GM18951 (cell line): ENCODE measurements around the gene TMPRSS13.

Experiments
- POLR2A ChIP-seq: IDR thresholded peaks from 4 replicates; pipeline ENCODE4 v1.6.1; 2011; ENCODE audit warnings: mild to moderate bottlenecking; ENCODE audit not compliant: insufficient read length, insufficient read depth; ENCODE audit errors: extremely low read depth
- in situ Hi-C: fragments of 300-500 bp; cut with MboI; formaldehyde crosslinking; loops from one replicate; pipeline ENCODE4 v1.12.0; 2022; ENCODE audit warnings: low sequenced_read_pairs, mixed read lengths, inconsistent platforms; ENCODE audit not compliant: unreplicated experiment

The TMPRSS13 gene

GRCh38 chr11:117962826-117963225 lies 33.6 kb upstream of the TMPRSS13 start:
- in situ Hi-C loops, result no loop called here

GRCh38 chr11:117961896-117962295 lies 32.7 kb upstream of the TMPRSS13 start:
- in situ Hi-C loops, result no loop called here

More at GRCh38 chr11:117962826-117963225, 33.6 kb upstream of the TMPRSS13 start:
- no peak for TF ChIP-seq POLR2A

GRCh38 chr11:117960406-117960805 lies 31.2 kb upstream of the TMPRSS13 start:
- in situ Hi-C loops, result no loop called here
- no peak for TF ChIP-seq POLR2A

More at GRCh38 chr11:117961896-117962295, 32.7 kb upstream of the TMPRSS13 start:
- no peak for TF ChIP-seq POLR2A

GRCh38 chr11:117959438-117960149 lies 30.4 kb upstream of the TMPRSS13 start:
- TF ChIP-seq POLR2A, result no peak

DNA sequence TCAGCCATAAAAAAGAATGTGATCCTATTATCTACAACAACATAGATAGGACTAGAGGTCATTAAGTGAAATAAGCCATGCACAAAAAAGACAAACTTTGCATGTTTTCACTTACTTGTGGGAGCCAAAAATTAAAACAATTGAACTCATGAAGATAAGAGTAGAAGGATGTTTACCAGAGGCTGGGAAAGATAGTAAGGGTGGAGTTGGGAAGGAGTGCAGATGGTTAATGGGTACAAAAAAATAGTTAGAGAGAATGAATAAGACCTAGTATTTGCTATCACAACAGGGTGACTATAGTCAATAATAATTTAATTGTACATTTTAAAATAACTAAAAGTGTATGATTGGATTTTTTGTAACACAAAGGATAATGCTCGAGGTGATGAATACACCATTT lies 29.7 kb upstream of the TMPRSS13 start:
- in situ Hi-C loops, result no loop called here
- TF ChIP-seq POLR2A, result no peak

More at GRCh38 chr11:117959438-117960149, 30.4 kb upstream of the TMPRSS13 start:
- in situ Hi-C loops, result no loop called here

- no peak for TF ChIP-seq POLR2A
- in situ Hi-C loops, result no loop called here
Observed at GRCh38 chr11:117953024-117953671, 23.9 kb upstream of the TMPRSS13 start.

GRCh38 chr11:117950993-117951961 lies 22.1 kb upstream of the TMPRSS13 start:
- TF ChIP-seq POLR2A, result no peak
- in situ Hi-C loops, result no loop called here

DNA sequence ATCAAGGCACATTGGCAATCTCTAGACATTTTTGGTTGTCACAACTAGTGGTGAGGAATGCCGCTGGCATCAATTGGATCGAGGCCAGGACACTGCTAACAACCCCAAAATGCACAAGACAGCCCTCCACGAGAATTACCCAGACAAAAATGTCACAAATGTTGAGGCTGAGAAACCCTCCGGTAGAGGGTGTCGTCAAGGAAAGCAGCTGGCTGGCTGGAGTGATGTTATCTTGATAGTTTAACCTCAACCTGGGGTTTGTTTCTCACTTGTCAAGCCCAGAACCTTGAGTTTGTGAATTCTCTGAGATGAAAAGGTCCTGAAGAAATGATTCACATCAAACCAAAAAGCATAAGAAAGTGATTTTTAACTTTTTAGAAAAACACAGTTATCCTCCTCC lies 21.1 kb upstream of the TMPRSS13 start:
- TF ChIP-seq POLR2A, result no peak
- in situ Hi-C loops, result no loop called here

DNA sequence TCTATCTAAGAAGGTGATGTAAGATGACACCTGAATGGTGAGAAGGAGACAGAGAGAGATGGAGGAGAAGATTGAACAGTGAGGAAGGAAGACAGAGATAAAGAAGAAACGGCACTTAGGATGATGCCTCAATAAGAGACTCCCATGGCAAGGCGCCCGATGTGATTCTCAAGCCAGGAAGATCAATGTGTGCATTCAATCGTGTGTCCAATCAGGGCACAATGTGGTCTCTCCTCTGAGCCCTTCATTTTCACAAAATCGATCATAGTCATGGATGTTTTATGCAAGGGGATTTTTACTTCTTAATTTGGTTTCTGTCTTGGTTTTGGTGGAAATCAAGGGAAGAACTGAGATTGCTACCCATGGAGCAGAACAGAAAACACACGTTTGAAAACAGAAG lies 19.9 kb upstream of the TMPRSS13 start:
- TF ChIP-seq POLR2A, result no peak
- in situ Hi-C loops, result loop anchor here (5.0 kb wide), 2 partner anchors 103 to 107 kb away; no protein-coding TSS in a partner anchor

GRCh38 chr11:117948466-117948865 lies 19.3 kb upstream of the TMPRSS13 start:
- in situ Hi-C loops, result loop anchor here (5.0 kb wide), 2 partner anchors 104 to 106 kb away; no protein-coding TSS in a partner anchor

DNA sequence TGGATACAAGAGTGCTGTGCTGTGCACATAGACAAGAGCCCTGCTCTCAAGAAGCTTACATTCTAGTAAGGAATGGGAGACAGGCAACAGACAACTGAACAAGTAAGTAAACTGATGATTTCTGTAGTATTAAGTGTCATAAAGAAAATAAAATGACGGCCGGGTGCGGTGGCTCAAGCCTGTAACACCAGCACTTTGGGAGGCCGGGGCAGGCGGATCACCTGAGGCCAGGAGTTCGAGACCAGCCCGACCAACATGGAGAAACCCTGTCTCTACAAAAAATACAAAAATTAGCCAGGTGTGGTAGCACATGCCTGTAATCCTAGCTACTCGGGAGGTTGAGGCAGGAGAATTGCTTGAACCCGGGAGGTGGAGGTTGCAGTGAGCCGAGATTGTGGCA lies 18.5 kb upstream of the TMPRSS13 start:
- in situ Hi-C loops, result loop anchor here (5.0 kb wide), 2 partner anchors 105 kb away; no protein-coding TSS in a partner anchor

GRCh38 chr11:117946842-117947526 lies 17.8 kb upstream of the TMPRSS13 start:
- in situ Hi-C loops, result loop anchor here (5.0 kb wide), 2 partner anchors 105 kb away; no protein-coding TSS in a partner anchor
- no peak for TF ChIP-seq POLR2A
